IMR-90 (cell line): Measurements from ENCODE around the gene FOXL3. TPM values are rescaled to one million over a fixed set of nuclear protein-coding genes. Genes with fewer than 3 reads are reported as not detected.

ENCODE experiments used
- ATAC-seq: fragments of 200-7000 bp; cut with Tn5 transposase; 2 replicates; pipeline ENCODE4 v1.9.1; 2020; ENCODE audit warnings: low read depth, mild to moderate bottlenecking, moderate library complexity
- BruUV-seq: library from RNA; stranded (reverse); fragments of 400-500 nt; replicated peaks from 2 replicates; lab custom pipeline; 2021; lab: Mats Ljungman, UMichigan
- CTCF ChIA-PET: fragments of 300-600 bp; formaldehyde crosslinking; extraction: SDS; loops from one replicate; lab custom pipeline; 2021; ENCODE audit warnings: antibody characterized with exemption; lab: Yijun Ruan, JAX
- POLR2A ChIA-PET: fragments of 300-600 bp; sonication (Branson Sonifier 250); formaldehyde crosslinking; loops from one replicate; lab custom pipeline; 2022; ENCODE audit warnings: antibody characterized with exemption; ENCODE audit not compliant: unreplicated experiment; lab: Charles Lee
- DNase-seq: peaks from one replicate; pipeline ENCODE4 v3.0.0; 2013
- H2AFZ ChIP-seq: replicated peaks from 2 replicates; pipeline ENCODE3; 2013; ENCODE audit warnings: low read length, mild to moderate bottlenecking; ENCODE audit not compliant: poor library complexity
- H2AK5ac ChIP-seq: 2 replicates; pipeline ENCODE4 v1.6.1; 2013; ENCODE audit warnings: low read depth, low read length, inconsistent platforms
- H2AK9ac ChIP-seq: replicated peaks from 2 replicates; pipeline ENCODE3; 2013; ENCODE audit warnings: mild to moderate bottlenecking, low read depth, low read length, moderate library complexity; ENCODE audit not compliant: poor library complexity
- H2BK120ac ChIP-seq: 2 replicates; pipeline ENCODE4 v1.6.1; 2013; ENCODE audit warnings: low read depth, low read length, inconsistent platforms
- H2BK15ac ChIP-seq: 3 replicates; pipeline ENCODE4 v1.6.1; 2013; ENCODE audit warnings: low read depth, low read length, inconsistent platforms
- H2BK20ac ChIP-seq: 2 replicates; pipeline ENCODE4 v1.6.1; 2013; ENCODE audit warnings: low read depth, mild to moderate bottlenecking, inconsistent platforms, low read length, moderate library complexity
- H2BK5ac ChIP-seq: 2 replicates; pipeline ENCODE4 v1.6.1; 2013; ENCODE audit warnings: mild to moderate bottlenecking, low read depth, low read length, inconsistent platforms; ENCODE audit not compliant: poor library complexity, severe bottlenecking
- H3K14ac ChIP-seq: replicated peaks from 2 replicates; pipeline ENCODE4 v1.6.1; 2013; ENCODE audit warnings: low read depth, low read length, inconsistent platforms
- H3K18ac ChIP-seq: 2 replicates; pipeline ENCODE4 v1.6.1; 2013; ENCODE audit warnings: low read depth, low read length, control low read depth
- H3K23ac ChIP-seq: 2 replicates; pipeline ENCODE4 v1.6.1; 2013; ENCODE audit warnings: low read depth, low read length, inconsistent platforms
- H3K27ac ChIP-seq: 2 replicates; pipeline ENCODE4 v1.5.1; 2013; ENCODE audit warnings: mild to moderate bottlenecking, control low read depth, low read length; ENCODE audit not compliant: insufficient read depth
- H3K27me3 ChIP-seq: 2 replicates; pipeline ENCODE4 v1.6.1; 2013; ENCODE audit warnings: low read length; ENCODE audit not compliant: control insufficient read depth, insufficient read depth
- H3K36me3 ChIP-seq: 2 replicates; pipeline ENCODE4 v1.6.1; 2013; ENCODE audit warnings: low read length, mixed read lengths; ENCODE audit not compliant: control insufficient read depth, insufficient read depth
- H3K4ac ChIP-seq: 2 replicates; pipeline ENCODE4 v1.6.1; 2013; ENCODE audit warnings: low read depth, low read length, inconsistent platforms
- H3K4me1 ChIP-seq: 2 replicates; pipeline ENCODE4 v1.6.1; 2013; ENCODE audit warnings: low read length, mixed read lengths; ENCODE audit not compliant: control insufficient read depth, insufficient read depth
- H3K4me2 ChIP-seq: 2 replicates; pipeline ENCODE4 v1.6.1; 2013; ENCODE audit warnings: low read depth, mild to moderate bottlenecking, control low read depth, low read length, moderate library complexity
- H3K4me3 ChIP-seq: 2 replicates; pipeline ENCODE4 v1.5.1; 2013; ENCODE audit warnings: low read depth, mild to moderate bottlenecking, control low read depth, low read length, moderate library complexity; ENCODE audit not compliant: insufficient read depth
- H3K56ac ChIP-seq: 2 replicates; pipeline ENCODE4 v1.6.1; 2013; ENCODE audit warnings: low read length, inconsistent platforms; ENCODE audit not compliant: insufficient read depth; ENCODE audit errors: extremely low read depth
- H3K79me1 ChIP-seq, 2 experiments: 2 replicates each; pipeline ENCODE4 v1.6.1; 2013; ENCODE audit warnings: low read length in 2 of 2, inconsistent platforms in 1 of 2, low read depth in 1 of 2
- H3K9ac ChIP-seq: 2 replicates; pipeline ENCODE4 v1.6.1; 2013; ENCODE audit warnings: low read depth, low read length, control low read depth
- H3K9me1 ChIP-seq: 2 replicates; pipeline ENCODE4 v1.6.1; 2013; ENCODE audit warnings: low read length, inconsistent platforms; ENCODE audit not compliant: insufficient read depth
- H3K9me3 ChIP-seq: 2 replicates; pipeline ENCODE4 v1.6.1; 2013; ENCODE audit warnings: low read length; ENCODE audit not compliant: control insufficient read depth, insufficient read depth
- H4K20me1 ChIP-seq: 2 replicates; pipeline ENCODE4 v1.6.1; 2013; ENCODE audit warnings: low read length, inconsistent platforms; ENCODE audit not compliant: insufficient read depth
- H4K5ac ChIP-seq: 2 replicates; pipeline ENCODE4 v1.6.1; 2013; ENCODE audit warnings: mild to moderate bottlenecking, low read depth, low read length, control low read depth
- H4K8ac ChIP-seq, 2 experiments: 2 replicates each; pipeline ENCODE4 v1.6.1; 2013; ENCODE audit warnings: low read depth in 2 of 2, low read length in 2 of 2, control low read depth in 1 of 2, inconsistent platforms in 1 of 2
- H4K91ac ChIP-seq: 2 replicates; pipeline ENCODE4 v1.6.1; 2013; ENCODE audit warnings: low read depth, low read length, inconsistent platforms; ENCODE audit not compliant: insufficient read depth
- RAD21 ChIP-seq: IDR thresholded peaks from 2 replicates; pipeline ENCODE4 v1.6.1; 2012; ENCODE audit warnings: low read length, improper control_type of control experiment
- WGBS, 2 experiments: methylation state at CpG; one replicate each; pipeline versions ENCODE4 v1.1.5 to v1.1.7; 2013; ENCODE audit warnings: missing lambda C conversion rate in 2 of 2; ENCODE audit not compliant: insufficient read length in 1 of 2; ENCODE audit errors: extremely low coverage in 2 of 2; 5-methylcytosine and 5-hydroxymethylcytosine counted together
- dilution Hi-C: fragments of 300-500 bp; cut with HindIII; formaldehyde crosslinking; loops from one replicate; pipeline ENCODE4 v1.14.3; 2018; ENCODE audit warnings: low sequenced_read_pairs; ENCODE audit not compliant: unreplicated experiment
- in situ Hi-C: fragments of 300-500 bp; cut with MboI; formaldehyde crosslinking; loops from 3 replicates; pipeline ENCODE4 v1.14.3; 2019; ENCODE audit warnings: low sequenced_read_pairs, inconsistent platforms, mixed read lengths
- intact Hi-C: fragments of 100-400 bp; cut with micrococcal nuclease; formaldehyde crosslinking; loops from 2 replicates; pipeline ENCODE4 v1.10.0; 2022
- polyA plus RNA-seq, 3 experiments: library from polyadenylated mRNA; depleted of rRNA; stranded (reverse); fragments of >200 nt; gene quantifications; 2 replicates each; pipeline ENCODE4 v1.2.3, GENCODE V29; 2012; ENCODE audit warnings: low replicate concordance in 1 of 3
- total RNA-seq: library from RNA; depleted of rRNA; stranded (reverse); fragments of >200 nt; gene quantifications from 2 replicates; pipeline ENCODE4 v1.2.3, GENCODE V29; 2012

Gene FOXL3
- total and polyA plus RNA-seq, 2 of the 4 experiments (the other 2 are of a cell fraction) = not detected

GRCh38 chr7:323410-323809 is 33.4 kb downstream of the FOXL3 start:
- Histone ChIP-seq H3K14ac (no peak overlapping the region), H2BK15ac (no peak overlapping the region), H2AFZ (no peak overlapping the region), H3K23ac (no peak overlapping the region), H3K4me2 (no peak overlapping the region), H4K20me1 (peaks cover 2% of the 10 kb centered on the region; the same call in 1 of the 2 replicates), H3K27me3 (peaks cover 52% of the 10 kb centered on the region), H3K9me1 (no peaks in the 10 kb centered on the region), H4K8ac (no peak overlapping the region), H2AK9ac (no peak overlapping the region), H4K91ac (no peak overlapping the region), H3K79me1 (no peaks in the 10 kb centered on the region), H3K4me3 (no peak overlapping the region), H3K36me3 (no peaks in the 10 kb centered on the region), H3K56ac (no peak overlapping the region), H3K4me1 (no peaks in the 10 kb centered on the region), H4K5ac (no peak overlapping the region), H3K27ac (no peak overlapping the region), H2AK5ac (no peak overlapping the region), H3K18ac (no peak overlapping the region), H3K4ac (no peak overlapping the region), H2BK120ac (no peak overlapping the region), H3K9me3 (peaks cover 8% of the 10 kb centered on the region), H2BK5ac (no peak overlapping the region), H2BK20ac (no peak overlapping the region), H3K9ac (no peak overlapping the region)
- in situ Hi-C loops (no loop called here), intact Hi-C loops (loop anchor here (2.0 kb wide), 1 partner anchor 313 kb away; no protein-coding TSS in a partner anchor), dilution Hi-C loops (no loop called here)
- TF ChIP-seq RAD21 = no peak
- CTCF ChIA-PET = no interaction called here
- POLR2A ChIA-PET = no interaction called here
- no TSS peak for BruUV-seq
- DNase-seq (no peak), ATAC-seq (no peak)
- 59% methylated on average over 7 of the region's 10 CpGs; no CpG with 5 or more reads in 1 of the 2 experiments for WGBS, 2 experiments
